IMR-90 (cell line): ENCODE results near the gene SYT15B. TPM values are rescaled to one million over a fixed set of nuclear protein-coding genes. Genes with fewer than 3 reads are reported as not detected.
A peak's percentile ranks its signal among the peaks of the same experiment; 100 is the strongest.
"Not testable (repeated sequence)": the region's sequence is repeated elsewhere in the genome, so short reads cannot be mapped to it uniquely, and the experiment has no call there.

Experiments
- ATAC-seq: fragments of 200-7000 bp; cut with Tn5 transposase; 2 replicates; pipeline ENCODE4 v1.9.1; 2020; ENCODE audit warnings: low read depth, mild to moderate bottlenecking, moderate library complexity
- BruUV-seq: library from RNA; stranded (reverse); fragments of 400-500 nt; replicated peaks from 2 replicates; lab custom pipeline; 2021; lab: Mats Ljungman, UMichigan
- CTCF ChIA-PET: fragments of 300-600 bp; formaldehyde crosslinking; extraction: SDS; loops from one replicate; lab custom pipeline; 2021; ENCODE audit warnings: antibody characterized with exemption; lab: Yijun Ruan, JAX
- POLR2A ChIA-PET: fragments of 300-600 bp; sonication (Branson Sonifier 250); formaldehyde crosslinking; loops from one replicate; lab custom pipeline; 2022; ENCODE audit warnings: antibody characterized with exemption; ENCODE audit not compliant: unreplicated experiment; lab: Charles Lee
- DNase-seq: peaks from one replicate; pipeline ENCODE4 v3.0.0; 2013
- H2AFZ ChIP-seq: replicated peaks from 2 replicates; pipeline ENCODE3; 2013; ENCODE audit warnings: low read length, mild to moderate bottlenecking; ENCODE audit not compliant: poor library complexity
- H2AK5ac ChIP-seq: 2 replicates; pipeline ENCODE4 v1.6.1; 2013; ENCODE audit warnings: low read depth, low read length, inconsistent platforms
- H2AK9ac ChIP-seq: replicated peaks from 2 replicates; pipeline ENCODE3; 2013; ENCODE audit warnings: mild to moderate bottlenecking, low read depth, low read length, moderate library complexity; ENCODE audit not compliant: poor library complexity
- H2BK120ac ChIP-seq: 2 replicates; pipeline ENCODE4 v1.6.1; 2013; ENCODE audit warnings: low read depth, low read length, inconsistent platforms
- H2BK15ac ChIP-seq: 3 replicates; pipeline ENCODE4 v1.6.1; 2013; ENCODE audit warnings: low read depth, low read length, inconsistent platforms
- H2BK20ac ChIP-seq: 2 replicates; pipeline ENCODE4 v1.6.1; 2013; ENCODE audit warnings: low read depth, mild to moderate bottlenecking, inconsistent platforms, low read length, moderate library complexity
- H2BK5ac ChIP-seq: 2 replicates; pipeline ENCODE4 v1.6.1; 2013; ENCODE audit warnings: mild to moderate bottlenecking, low read depth, low read length, inconsistent platforms; ENCODE audit not compliant: poor library complexity, severe bottlenecking
- H3K14ac ChIP-seq: replicated peaks from 2 replicates; pipeline ENCODE4 v1.6.1; 2013; ENCODE audit warnings: low read depth, low read length, inconsistent platforms
- H3K18ac ChIP-seq: 2 replicates; pipeline ENCODE4 v1.6.1; 2013; ENCODE audit warnings: low read depth, low read length, control low read depth
- H3K23ac ChIP-seq: 2 replicates; pipeline ENCODE4 v1.6.1; 2013; ENCODE audit warnings: low read depth, low read length, inconsistent platforms
- H3K27ac ChIP-seq: 2 replicates; pipeline ENCODE4 v1.5.1; 2013; ENCODE audit warnings: mild to moderate bottlenecking, control low read depth, low read length; ENCODE audit not compliant: insufficient read depth
- H3K27me3 ChIP-seq: 2 replicates; pipeline ENCODE4 v1.6.1; 2013; ENCODE audit warnings: low read length; ENCODE audit not compliant: control insufficient read depth, insufficient read depth
- H3K36me3 ChIP-seq: 2 replicates; pipeline ENCODE4 v1.6.1; 2013; ENCODE audit warnings: low read length, mixed read lengths; ENCODE audit not compliant: control insufficient read depth, insufficient read depth
- H3K4ac ChIP-seq: 2 replicates; pipeline ENCODE4 v1.6.1; 2013; ENCODE audit warnings: low read depth, low read length, inconsistent platforms
- H3K4me1 ChIP-seq: 2 replicates; pipeline ENCODE4 v1.6.1; 2013; ENCODE audit warnings: low read length, mixed read lengths; ENCODE audit not compliant: control insufficient read depth, insufficient read depth
- H3K4me2 ChIP-seq: 2 replicates; pipeline ENCODE4 v1.6.1; 2013; ENCODE audit warnings: low read depth, mild to moderate bottlenecking, control low read depth, low read length, moderate library complexity
- H3K4me3 ChIP-seq: 2 replicates; pipeline ENCODE4 v1.5.1; 2013; ENCODE audit warnings: low read depth, mild to moderate bottlenecking, control low read depth, low read length, moderate library complexity; ENCODE audit not compliant: insufficient read depth
- H3K56ac ChIP-seq: 2 replicates; pipeline ENCODE4 v1.6.1; 2013; ENCODE audit warnings: low read length, inconsistent platforms; ENCODE audit not compliant: insufficient read depth; ENCODE audit errors: extremely low read depth
- H3K79me1 ChIP-seq, 2 experiments: 2 replicates each; pipeline ENCODE4 v1.6.1; 2013; ENCODE audit warnings: low read length in 2 of 2, inconsistent platforms in 1 of 2, low read depth in 1 of 2
- H3K9ac ChIP-seq: 2 replicates; pipeline ENCODE4 v1.6.1; 2013; ENCODE audit warnings: low read depth, low read length, control low read depth
- H3K9me1 ChIP-seq: 2 replicates; pipeline ENCODE4 v1.6.1; 2013; ENCODE audit warnings: low read length, inconsistent platforms; ENCODE audit not compliant: insufficient read depth
- H3K9me3 ChIP-seq: 2 replicates; pipeline ENCODE4 v1.6.1; 2013; ENCODE audit warnings: low read length; ENCODE audit not compliant: control insufficient read depth, insufficient read depth
- H4K20me1 ChIP-seq: 2 replicates; pipeline ENCODE4 v1.6.1; 2013; ENCODE audit warnings: low read length, inconsistent platforms; ENCODE audit not compliant: insufficient read depth
- H4K5ac ChIP-seq: 2 replicates; pipeline ENCODE4 v1.6.1; 2013; ENCODE audit warnings: mild to moderate bottlenecking, low read depth, low read length, control low read depth
- H4K8ac ChIP-seq, 2 experiments: 2 replicates each; pipeline ENCODE4 v1.6.1; 2013; ENCODE audit warnings: low read depth in 2 of 2, low read length in 2 of 2, control low read depth in 1 of 2, inconsistent platforms in 1 of 2
- H4K91ac ChIP-seq: 2 replicates; pipeline ENCODE4 v1.6.1; 2013; ENCODE audit warnings: low read depth, low read length, inconsistent platforms; ENCODE audit not compliant: insufficient read depth
- WGBS, 2 experiments: methylation state at CpG; one replicate each; pipeline versions ENCODE4 v1.1.5 to v1.1.7; 2013; ENCODE audit warnings: missing lambda C conversion rate in 2 of 2; ENCODE audit not compliant: insufficient read length in 1 of 2; ENCODE audit errors: extremely low coverage in 2 of 2; 5-methylcytosine and 5-hydroxymethylcytosine counted together
- dilution Hi-C: fragments of 300-500 bp; cut with HindIII; formaldehyde crosslinking; loops from one replicate; pipeline ENCODE4 v1.14.3; 2018; ENCODE audit warnings: low sequenced_read_pairs; ENCODE audit not compliant: unreplicated experiment
- in situ Hi-C: fragments of 300-500 bp; cut with MboI; formaldehyde crosslinking; loops from 3 replicates; pipeline ENCODE4 v1.14.3; 2019; ENCODE audit warnings: low sequenced_read_pairs, inconsistent platforms, mixed read lengths
- intact Hi-C: fragments of 100-400 bp; cut with micrococcal nuclease; formaldehyde crosslinking; loops from 2 replicates; pipeline ENCODE4 v1.10.0; 2022
- polyA plus RNA-seq, 3 experiments: library from polyadenylated mRNA; depleted of rRNA; stranded (reverse); fragments of >200 nt; gene quantifications; 2 replicates each; pipeline ENCODE4 v1.2.3, GENCODE V29; 2012; ENCODE audit warnings: low replicate concordance in 1 of 3
- total RNA-seq: library from RNA; depleted of rRNA; stranded (reverse); fragments of >200 nt; gene quantifications from 2 replicates; pipeline ENCODE4 v1.2.3, GENCODE V29; 2012

Gene SYT15B
- total and polyA plus RNA-seq, 2 of the 4 experiments (the other 2 are of a cell fraction): 0.54 to 0.96 TPM

- H3K9ac ChIP-seq, intact Hi-C loops, H3K9me3 ChIP-seq, H3K79me1 ChIP-seq, H3K14ac ChIP-seq, H3K4me2 ChIP-seq, BruUV-seq, H2AK5ac ChIP-seq, H3K27ac ChIP-seq, H2AK9ac ChIP-seq, H3K9me1 ChIP-seq, H2AFZ ChIP-seq, H3K23ac ChIP-seq, H4K20me1 ChIP-seq, H3K56ac ChIP-seq, H3K36me3 ChIP-seq, dilution Hi-C loops, CTCF ChIA-PET, H3K4me3 ChIP-seq, H4K91ac ChIP-seq, H3K4me1 ChIP-seq, H2BK20ac ChIP-seq, POLR2A ChIA-PET, H2BK15ac ChIP-seq, H3K27me3 ChIP-seq, H3K4ac ChIP-seq, in situ Hi-C loops, H4K5ac ChIP-seq: not testable (repeated sequence)
- H4K8ac ChIP-seq: 0 out of 4 replicates have a peak overlapping the region, but pooled peaks of 1 of the 2 experiments have one; percentile 42
- DNase-seq (peak; percentile 3), ATAC-seq (peak; percentile 27)
- peak overlapping the region; percentile 17; the same call in 1 of the 2 replicates for H3K18ac ChIP-seq
- WGBS, 2 experiments: no CpG with 5 or more reads among the region's 4 CpGs
- peak overlapping the region; percentile 68 for H2BK120ac ChIP-seq
- peak overlapping the region; percentile 83 for H2BK5ac ChIP-seq
These were observed 16.5 kb downstream of the SYT15B start for GRCh38 chr10:47746780-47747376.

- H3K4ac ChIP-seq, H3K56ac ChIP-seq, ATAC-seq, H2AK5ac ChIP-seq, in situ Hi-C loops, H2BK20ac ChIP-seq, H2BK5ac ChIP-seq, H2AFZ ChIP-seq, H3K18ac ChIP-seq, H2BK15ac ChIP-seq, BruUV-seq, H2BK120ac ChIP-seq, H3K4me1 ChIP-seq, H3K36me3 ChIP-seq, POLR2A ChIA-PET, H2AK9ac ChIP-seq, dilution Hi-C loops, CTCF ChIA-PET, H3K9me3 ChIP-seq, H3K79me1 ChIP-seq, H4K20me1 ChIP-seq, H3K27ac ChIP-seq, DNase-seq, H3K14ac ChIP-seq, H4K91ac ChIP-seq, H4K8ac ChIP-seq, H3K9me1 ChIP-seq, intact Hi-C loops, H3K23ac ChIP-seq, H3K27me3 ChIP-seq, H3K4me3 ChIP-seq, H4K5ac ChIP-seq, H3K4me2 ChIP-seq, H3K9ac ChIP-seq: not testable (repeated sequence)
- WGBS, 2 experiments: no CpG with 5 or more reads among the region's 4 CpGs
These were observed 18.5 kb downstream of the SYT15B start for GRCh38 chr10:47744881-47745280.
